Ishikawa (cell line): ENCODE measurements around the gene NAGS.
A peak's percentile ranks its signal among the peaks of the same experiment; 100 is the strongest.

Experiments used
- CEBPB ChIP-seq: IDR thresholded peaks from 2 replicates; pipeline ENCODE4 v1.6.1; 2012
- CREB1 ChIP-seq: IDR thresholded peaks from 2 replicates; pipeline ENCODE4 v1.6.1; 2012; ENCODE audit warnings: low read depth
- EGR1 ChIP-seq: IDR thresholded peaks from 2 replicates; pipeline ENCODE4 v1.6.1; 2012
- EP300 ChIP-seq: IDR thresholded peaks from 2 replicates; pipeline ENCODE4 v1.6.1; 2012; ENCODE audit warnings: borderline replicate concordance
- FOXM1 ChIP-seq: IDR thresholded peaks from 2 replicates; pipeline ENCODE4 v1.6.1; 2012; ENCODE audit warnings: low read depth, borderline replicate concordance
- MAX ChIP-seq: IDR thresholded peaks from 2 replicates; pipeline ENCODE4 v1.6.1; 2012
- NFIC ChIP-seq: IDR thresholded peaks from 2 replicates; pipeline ENCODE4 v1.6.1; 2012
- RAD21 ChIP-seq: IDR thresholded peaks from 2 replicates; pipeline ENCODE4 v1.6.1; 2012; ENCODE audit warnings: low read depth
- REST ChIP-seq: IDR thresholded peaks from 2 replicates; pipeline ENCODE4 v1.6.1; 2012; ENCODE audit warnings: low read depth, mild to moderate bottlenecking
- TAF1 ChIP-seq: IDR thresholded peaks from 2 replicates; pipeline ENCODE4 v1.6.1; 2012; ENCODE audit warnings: low read depth, mild to moderate bottlenecking
- TCF12 ChIP-seq: IDR thresholded peaks from 2 replicates; pipeline ENCODE4 v1.6.1; 2012; ENCODE audit warnings: low read depth
- TEAD4 ChIP-seq: IDR thresholded peaks from 2 replicates; pipeline ENCODE4 v1.6.1; 2012
- USF1 ChIP-seq: IDR thresholded peaks from 2 replicates; pipeline ENCODE4 v1.6.1; 2012
- YY1 ChIP-seq: IDR thresholded peaks from 2 replicates; pipeline ENCODE4 v1.6.1; 2012; ENCODE audit warnings: low read depth
- ZBTB7A ChIP-seq: IDR thresholded peaks from 2 replicates; pipeline ENCODE4 v1.6.1; 2012; ENCODE audit warnings: low read depth

Gene NAGS

GRCh38 chr17:44038604-44039011, 34.2 kb downstream of the NAGS start:
- TF ChIP-seq RAD21: no peak
- TF ChIP-seq TCF12: no peak
- TF ChIP-seq FOXM1: no peak
- TF ChIP-seq EP300: no peak
- no peak for TF ChIP-seq MAX
- TF ChIP-seq CEBPB: no peak
- no peak for TF ChIP-seq REST
- no peak for TF ChIP-seq YY1
- no peak for TF ChIP-seq CREB1
- TF ChIP-seq ZBTB7A: no peak
- TF ChIP-seq NFIC: no peak
- TF ChIP-seq TAF1: no peak
- no peak for TF ChIP-seq USF1
- TF ChIP-seq EGR1: no peak
- no peak for TF ChIP-seq TEAD4

- TF ChIP-seq NFIC: peak; percentile 35; the same call in 1 of the 2 replicates
- no peak for TF ChIP-seq EGR1
Observed at GRCh38 chr17:44039829-44040635, 35.6 kb downstream of the NAGS start.

GRCh38 chr17:44043272-44043696, 38.9 kb downstream of the NAGS start:
- TF ChIP-seq YY1: no peak
- TF ChIP-seq TAF1: no peak
- TF ChIP-seq TEAD4: no peak
- no peak for TF ChIP-seq NFIC
- TF ChIP-seq EP300: no peak
- TF ChIP-seq FOXM1: no peak

GRCh38 chr17:44044071-44044470, 39.6 kb downstream of the NAGS start:
- TF ChIP-seq EGR1 (no peak), TEAD4 (no peak), YY1 (no peak), RAD21 (no peak), CEBPB (no peak), ZBTB7A (no peak), REST (no peak), USF1 (no peak), EP300 (no peak), TAF1 (no peak), NFIC (no peak), CREB1 (no peak), MAX (no peak)

- TF ChIP-seq NFIC: no peak
- no peak for TF ChIP-seq TEAD4
- no peak for TF ChIP-seq MAX
Observed at GRCh38 chr17:44045486-44045885, 41.1 kb downstream of the NAGS start.

- TF ChIP-seq FOXM1: no peak
- TF ChIP-seq ZBTB7A: no peak
- TF ChIP-seq NFIC: no peak
- TF ChIP-seq USF1: no peak
- TF ChIP-seq MAX: no peak
- no peak for TF ChIP-seq CEBPB
- no peak for TF ChIP-seq CREB1
- no peak for TF ChIP-seq EGR1
- TF ChIP-seq TAF1: no peak
Observed at GRCh38 chr17:44049294-44050060, 45.1 kb downstream of the NAGS start.
